GM19395 (cell line): ENCODE data around the gene FOXN1.
"Not testable (repeated sequence)": the region's sequence is repeated elsewhere in the genome, so short reads cannot be mapped to it uniquely, and the experiment has no call there.

ENCODE experiments used
- ATAC-seq: cut with Tn5 transposase; IDR thresholded peaks from one replicate; pipeline ENCODE4 v1.9.1; 2021; ENCODE audit warnings: mild to moderate bottlenecking, moderate library complexity; ENCODE audit not compliant: unreplicated experiment

The FOXN1 gene

DNA sequence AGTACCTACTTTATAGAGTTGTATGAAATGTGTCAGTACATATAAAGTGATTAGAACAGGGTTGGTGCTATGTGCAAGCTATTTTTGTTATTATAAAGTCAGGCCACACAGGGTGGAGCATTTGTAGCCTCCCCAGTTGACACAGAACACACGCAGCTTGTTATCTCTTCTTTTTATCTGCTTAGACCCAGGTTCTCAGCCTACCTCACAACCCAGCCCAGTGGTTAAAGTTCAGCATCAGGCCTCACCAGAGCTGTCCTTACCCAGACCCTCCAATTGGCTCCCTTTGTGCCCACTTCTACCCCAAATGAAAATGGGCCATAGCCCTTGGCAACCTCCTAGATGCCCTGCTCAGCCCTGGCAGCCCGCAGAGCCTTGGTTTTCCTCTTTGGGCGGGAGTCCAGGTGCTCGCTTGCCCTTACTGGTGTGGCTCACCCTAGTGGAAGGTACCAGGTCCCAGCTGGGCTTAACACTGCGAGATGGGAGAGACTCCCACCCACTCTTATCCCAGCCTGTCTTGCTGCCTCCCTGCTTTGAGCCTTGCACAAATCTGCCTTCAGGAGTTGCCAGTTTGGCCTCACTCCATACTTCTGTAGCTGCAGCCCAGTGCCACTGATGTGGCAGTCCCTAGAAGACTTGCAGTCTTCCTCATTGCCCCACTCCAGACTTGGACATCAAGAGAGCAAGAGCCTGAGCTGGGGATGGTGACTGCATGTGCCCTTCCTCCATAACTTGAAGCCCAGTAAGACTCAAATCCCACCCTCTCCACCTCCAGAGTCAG, 66.3 kb downstream of the FOXN1 start:
- no peak for ATAC-seq

DNA sequence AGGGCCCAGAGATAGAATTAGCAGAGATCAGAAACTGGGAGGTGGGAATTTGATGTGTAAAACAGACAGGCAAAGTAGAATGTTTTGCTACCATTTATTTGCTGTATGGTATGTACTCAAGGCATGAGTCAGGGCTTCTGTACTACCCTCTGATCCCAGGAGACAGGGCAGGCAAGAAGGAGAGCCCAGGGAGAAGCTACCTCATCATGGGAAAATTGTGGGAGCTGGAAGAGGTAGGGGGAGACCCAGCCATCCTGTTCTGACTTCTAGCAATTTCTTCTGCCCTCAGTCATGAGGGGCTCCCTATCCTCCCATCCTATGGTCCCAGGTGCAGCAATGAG, 66.9 kb downstream of the FOXN1 start:
- ATAC-seq, result no peak

DNA sequence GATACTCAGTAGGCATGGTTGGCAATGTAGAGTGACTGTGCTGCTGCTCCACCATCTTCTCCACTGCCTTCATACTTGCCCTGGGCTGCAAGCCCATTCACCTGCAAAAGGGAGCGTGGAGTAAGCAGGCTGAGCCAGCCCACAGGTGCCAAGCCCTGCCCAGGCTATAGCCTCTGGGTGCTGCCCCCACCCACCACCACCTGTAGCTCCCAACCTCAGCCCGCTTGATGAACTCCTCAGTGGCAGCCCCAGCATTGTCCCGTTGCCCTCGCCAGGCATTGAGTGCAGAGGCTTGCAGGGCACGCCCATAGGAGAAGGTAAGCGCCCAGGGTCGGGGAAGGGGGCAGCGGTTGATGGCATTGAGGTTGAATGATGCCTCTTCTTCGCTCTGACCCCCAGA, 67.4 kb downstream of the FOXN1 start:
- ATAC-seq, result no peak

DNA sequence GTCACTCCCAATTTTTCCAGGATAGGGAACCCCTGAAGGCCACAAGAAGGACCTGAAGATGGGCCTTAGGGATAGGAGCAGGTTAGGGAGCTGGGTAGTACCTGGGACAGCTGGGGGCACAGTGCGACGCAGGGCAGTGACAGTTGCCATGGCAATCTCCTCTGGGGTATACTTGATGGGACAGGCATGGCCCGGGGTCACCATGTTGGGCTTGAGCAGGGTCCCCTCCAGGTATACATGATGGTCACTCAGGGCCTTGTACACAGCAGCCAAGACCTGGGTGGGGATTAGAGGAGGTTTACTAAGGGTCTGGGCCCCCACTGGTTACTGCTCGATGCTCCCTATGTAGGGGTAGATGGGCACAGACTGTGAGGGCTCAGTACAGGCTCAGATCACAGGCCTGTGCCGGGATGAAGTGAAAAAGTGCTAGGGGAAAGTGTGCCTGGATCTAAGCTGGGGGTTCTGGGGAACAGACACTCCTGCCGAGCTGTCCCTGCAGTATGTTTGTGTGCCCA, 67.9 kb downstream of the FOXN1 start:
- no peak for ATAC-seq

DNA sequence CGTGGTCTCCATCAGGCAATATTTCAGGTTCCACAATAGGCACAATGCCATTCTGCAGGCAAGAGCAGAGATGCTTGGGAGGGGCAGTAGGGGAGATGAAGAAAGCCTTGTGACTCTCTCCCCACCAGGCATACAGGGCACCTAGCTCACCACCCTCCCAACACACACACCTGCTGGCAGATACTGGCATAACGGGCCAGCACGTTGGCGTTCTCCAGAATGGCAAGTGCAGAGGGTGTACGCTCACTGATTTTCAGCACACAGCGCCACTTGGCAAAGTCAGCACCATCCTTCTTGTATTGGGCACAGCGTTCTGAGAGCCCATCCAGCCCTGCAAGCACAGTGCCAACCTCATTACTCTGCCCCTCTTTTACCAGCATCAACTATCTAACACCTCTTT, 68.4 kb downstream of the FOXN1 start:
- ATAC-seq, result no peak

DNA sequence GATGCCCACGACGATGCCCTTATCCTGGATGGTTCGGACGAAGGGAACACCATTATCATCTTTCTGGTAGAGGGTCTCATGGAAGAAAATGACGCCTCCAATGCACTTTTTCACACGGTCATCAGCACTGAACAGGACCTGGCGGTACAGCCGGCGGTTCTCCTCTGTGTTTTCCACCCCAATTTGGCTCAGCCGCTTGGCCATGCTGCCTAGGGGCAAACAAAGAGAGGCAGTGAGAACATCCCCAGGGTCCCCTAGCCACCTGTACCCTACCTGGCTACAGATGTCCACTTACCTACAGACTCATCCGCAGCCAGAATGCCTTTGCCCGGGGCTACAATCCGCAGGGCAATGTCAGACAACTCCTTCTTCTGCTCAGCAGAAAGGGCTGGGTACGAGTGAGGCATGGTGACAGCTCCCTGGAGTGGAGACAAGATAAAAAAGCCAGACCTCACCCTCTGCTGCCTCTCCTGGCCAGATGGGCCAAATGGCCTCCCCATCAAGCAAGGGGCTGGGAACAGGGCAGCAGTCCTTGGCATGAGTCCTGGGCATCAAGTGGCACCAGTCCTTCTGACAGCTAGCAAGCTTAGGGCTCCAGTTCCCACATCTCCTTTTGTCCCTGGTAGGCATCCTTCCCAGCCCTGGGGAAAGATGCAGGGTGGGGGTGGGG, 69.1 kb downstream of the FOXN1 start:
- no peak for ATAC-seq

DNA sequence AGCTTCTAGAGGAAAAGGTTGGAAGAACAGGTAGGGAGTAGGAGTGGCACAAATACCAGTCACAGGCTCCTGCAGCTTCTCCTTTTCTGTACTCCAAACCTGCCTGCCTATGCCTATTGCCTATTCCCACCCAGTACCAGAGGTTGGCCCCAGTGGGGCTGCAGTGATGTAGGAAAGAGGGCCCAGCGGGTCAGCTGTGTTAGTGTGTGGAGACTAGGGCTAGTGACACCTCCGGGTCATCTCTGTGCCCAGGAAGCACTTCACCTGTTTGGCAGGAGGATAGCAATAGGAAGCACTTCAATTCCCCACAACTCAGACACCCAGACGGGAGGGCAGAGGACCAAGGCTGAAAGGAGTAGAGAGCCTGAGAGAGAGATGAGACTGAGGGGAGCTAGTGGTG, 69.9 kb downstream of the FOXN1 start:
- not testable (repeated sequence) for ATAC-seq

DNA sequence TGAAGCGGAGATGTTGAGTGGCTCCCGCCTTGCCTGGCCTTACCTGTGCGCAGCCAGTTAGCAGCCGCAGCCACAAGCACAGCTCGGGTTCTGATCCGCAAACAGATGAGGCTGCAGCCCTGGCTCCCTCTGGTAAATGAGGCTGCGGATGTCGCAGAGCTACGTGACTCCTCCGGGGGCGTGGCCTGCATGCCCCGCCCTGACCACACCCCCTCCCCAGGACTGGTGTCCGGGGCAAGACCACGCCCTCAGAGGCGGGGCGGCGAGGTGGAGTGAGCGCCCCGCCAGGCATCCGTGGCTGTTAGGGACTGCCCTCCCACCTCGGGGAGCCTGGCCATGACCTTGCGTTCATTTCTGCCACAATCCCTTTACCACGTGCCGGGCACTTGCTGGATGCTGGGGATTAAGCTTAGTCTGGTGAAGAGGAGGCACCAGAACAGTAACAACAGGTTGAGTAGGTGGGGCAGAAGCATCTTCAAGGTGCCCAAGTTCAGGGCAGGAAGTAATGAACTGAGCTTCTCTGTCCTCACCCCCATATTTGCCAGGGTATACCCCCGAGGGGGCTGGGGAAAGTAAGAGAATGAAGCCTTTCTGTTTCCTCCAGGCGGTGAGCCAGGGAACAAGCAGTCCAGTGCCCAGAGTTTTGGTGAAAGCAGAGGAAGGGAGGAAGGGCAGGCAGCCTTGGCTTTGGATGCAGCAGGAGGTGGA, 70.8 kb downstream of the FOXN1 start, which contains the start of gene ALDOC:
Gene ALDOC (minus strand): TSS at position 138 of the 708 bp plus-strand sequence. CDS start 1,363 bp downstream, outside the sequence.
- ATAC-seq, result peak; percentile 79

DNA sequence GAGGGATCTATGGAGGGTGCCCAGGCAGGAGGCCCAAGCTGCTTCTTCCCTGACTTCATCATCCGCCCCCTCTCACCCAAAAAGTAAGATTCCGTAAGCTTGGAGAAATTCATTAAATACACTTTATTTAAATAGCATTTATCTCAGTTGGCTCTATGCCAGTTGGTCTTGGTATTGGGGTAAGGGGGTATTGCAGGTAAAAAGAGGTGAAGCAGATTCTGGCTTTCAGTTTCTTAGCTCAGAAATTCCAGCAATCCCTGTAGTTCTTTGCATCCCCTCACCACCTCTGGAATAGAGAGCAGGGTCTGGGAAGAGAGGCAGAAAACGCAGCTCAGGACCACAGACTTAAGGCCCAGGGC, 71.3 kb downstream of the FOXN1 start:
- no peak for ATAC-seq

DNA sequence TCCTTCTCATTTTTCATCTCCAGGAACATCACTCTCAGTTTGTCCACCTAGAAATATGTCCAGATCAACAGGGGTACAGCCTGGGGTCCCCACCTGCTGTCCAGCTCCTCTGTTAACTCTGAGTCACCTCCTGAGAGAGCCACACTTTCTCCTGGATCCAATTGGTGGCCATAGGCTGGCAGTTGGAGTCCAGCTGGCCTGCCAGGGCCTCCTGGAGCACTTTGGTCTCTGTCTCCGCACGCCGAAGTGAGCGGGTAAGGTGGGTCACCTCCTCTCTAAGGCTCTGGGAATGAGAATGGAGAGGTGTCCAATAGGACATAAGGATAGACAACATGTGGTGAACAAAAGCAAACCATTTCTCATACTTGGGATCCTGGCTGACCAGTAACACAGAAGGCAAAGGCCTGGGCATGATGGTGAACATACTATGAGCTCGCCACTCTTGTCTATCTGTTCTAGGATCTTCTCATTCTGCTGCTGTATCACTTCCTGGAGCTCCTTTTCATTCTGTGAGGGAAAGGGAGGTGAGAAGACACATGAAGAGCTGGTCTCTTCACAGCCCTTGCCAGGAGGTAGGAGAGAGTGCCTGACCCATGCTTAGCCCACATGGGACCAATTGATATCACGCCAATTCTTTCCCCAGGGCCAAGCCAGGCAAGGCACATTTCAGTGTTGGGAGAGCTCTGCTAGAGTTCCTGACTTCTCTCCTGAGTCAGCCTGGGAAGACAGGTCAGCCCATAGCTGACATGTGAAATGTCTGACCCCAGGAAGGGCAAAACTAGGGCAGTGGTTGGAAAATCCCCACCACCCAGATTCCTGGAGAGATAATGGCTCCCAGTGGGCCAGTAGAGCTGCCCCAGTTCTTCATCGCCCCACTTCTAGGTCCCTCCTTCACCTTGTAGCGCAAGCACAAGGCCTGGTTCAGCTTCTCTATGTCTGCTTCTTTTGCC, 72.4 kb downstream of the FOXN1 start:
- no peak for ATAC-seq

DNA sequence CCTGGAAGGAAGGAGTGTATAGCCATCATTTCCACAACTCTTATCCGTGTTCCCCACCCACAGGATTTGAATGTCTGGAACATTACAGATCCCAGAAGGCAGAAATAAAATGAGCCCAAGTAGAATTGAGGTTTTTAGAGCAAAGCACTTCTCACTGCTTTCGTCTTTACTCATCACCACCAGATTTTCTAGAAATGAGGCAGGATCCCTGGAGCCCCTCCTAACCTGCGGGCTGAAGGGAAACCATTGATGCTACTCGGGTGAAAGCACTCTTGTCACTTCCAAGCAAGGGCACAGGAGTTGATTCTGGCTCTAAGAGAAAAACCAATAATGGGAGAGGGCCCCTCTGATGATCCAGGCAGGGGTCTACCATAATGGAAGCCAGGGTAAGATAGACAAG, 73.4 kb downstream of the FOXN1 start:
- ATAC-seq, result no peak

DNA sequence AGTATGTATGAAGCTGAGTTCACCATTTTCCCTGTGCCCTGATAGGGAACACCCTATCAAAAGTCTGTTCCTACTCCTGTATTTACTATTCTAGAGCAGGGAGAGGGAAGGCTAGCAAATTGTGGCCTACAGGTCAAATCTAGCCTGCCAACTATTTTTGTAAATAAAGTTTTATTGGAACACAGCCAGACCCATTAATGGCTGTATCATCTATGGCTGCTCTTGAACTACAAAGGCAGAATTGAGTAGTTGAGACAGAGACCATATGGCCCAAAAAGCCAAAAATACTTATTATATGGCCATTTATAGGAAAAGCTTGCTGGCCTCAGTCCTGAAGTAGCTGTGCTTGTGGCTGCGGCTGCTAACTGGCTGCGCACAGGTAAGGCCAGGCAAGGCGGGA, 74.8 kb downstream of the FOXN1 start:
- no peak for ATAC-seq

DNA sequence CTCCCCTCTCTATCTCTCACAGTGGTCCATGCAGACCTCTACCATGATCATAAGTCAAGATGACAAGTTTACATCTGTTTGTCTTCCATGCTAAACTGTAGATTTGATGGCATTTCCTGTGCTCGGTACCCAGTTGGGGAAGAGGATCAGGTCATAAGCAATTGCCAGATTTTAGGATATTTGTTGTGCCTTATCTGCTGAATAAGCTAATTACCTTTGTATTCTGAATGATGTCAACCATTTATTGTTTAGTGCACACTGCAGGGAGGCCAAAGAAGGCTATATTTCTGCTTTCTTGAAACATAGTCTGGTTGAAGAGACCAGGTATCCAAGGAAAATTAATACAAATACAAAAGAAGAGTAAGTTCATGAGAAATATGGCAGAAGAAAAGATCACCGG, 76.4 kb downstream of the FOXN1 start:
- no peak for ATAC-seq

DNA sequence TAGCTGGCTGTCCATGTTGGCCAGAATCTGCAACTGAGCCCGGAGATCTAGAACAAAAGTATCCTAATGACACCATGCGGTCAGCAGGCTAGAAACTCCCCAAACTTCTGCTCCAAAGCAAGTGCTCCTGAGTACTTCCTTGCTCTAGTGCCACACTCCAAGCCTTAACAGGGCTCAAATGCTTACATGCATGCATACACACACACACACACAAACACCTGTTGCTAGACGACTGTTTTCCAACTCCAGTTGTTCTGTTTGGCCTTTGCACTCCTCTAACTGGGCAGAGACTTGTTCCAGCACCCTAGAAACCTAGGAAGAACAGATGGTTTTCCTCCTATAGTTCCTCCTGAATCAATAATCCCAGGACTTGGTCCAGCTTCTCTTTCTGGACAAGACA, 78.3 kb downstream of the FOXN1 start:
- ATAC-seq, result no peak

DNA sequence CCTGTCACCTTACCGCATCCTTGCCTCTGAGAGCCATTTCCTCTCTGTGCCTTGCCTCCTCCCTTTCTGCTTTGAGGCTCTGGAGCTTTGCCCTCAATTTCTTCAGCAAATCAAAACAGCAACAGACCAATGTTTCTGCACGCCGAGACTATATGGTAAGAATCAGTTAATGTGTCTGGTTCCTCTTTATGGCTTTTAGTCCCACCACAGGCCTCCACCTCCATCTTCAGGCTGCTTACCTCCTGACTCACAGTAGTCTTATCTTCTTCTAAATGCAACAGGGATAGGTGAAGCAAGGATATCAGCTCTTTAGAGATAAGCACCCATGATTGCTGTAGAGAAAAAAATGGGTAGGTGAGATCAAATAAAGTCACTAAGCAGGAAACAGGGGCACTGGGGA, 79.7 kb downstream of the FOXN1 start:
- ATAC-seq, result no peak
